ENCODE measurements around the gene PCP2.

Gene PCP2

DNA sequence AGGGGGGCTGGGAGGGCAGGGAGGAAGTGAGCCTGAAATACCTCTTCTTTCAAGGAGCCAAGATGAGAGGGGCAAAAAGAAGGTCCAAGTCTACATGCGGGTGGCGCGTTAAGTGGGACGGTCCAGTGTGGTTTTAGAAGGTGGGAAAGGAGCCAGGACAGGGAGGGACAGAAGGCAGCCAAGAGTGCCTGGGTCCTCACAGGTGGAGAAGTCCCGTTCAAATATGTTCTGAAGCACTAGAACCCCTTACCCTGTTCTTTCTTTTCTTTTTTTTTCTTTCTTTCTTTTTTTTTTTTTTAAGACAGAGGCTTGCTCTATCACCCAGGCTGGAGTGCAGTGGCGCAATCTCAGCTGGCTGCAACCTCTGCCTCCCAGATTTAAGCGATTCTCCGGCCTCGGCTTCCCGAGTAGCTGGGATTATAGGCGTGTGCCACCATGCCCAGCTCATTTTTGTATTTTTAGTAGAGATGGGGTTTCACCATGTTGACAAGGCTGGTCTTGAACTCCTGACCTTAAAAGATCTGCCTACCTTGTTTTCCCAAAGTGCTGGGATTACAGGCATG lies 30.5 kb downstream of the PCP2 start:
- no peak overlapping the region for H3K18ac ChIP-seq (ENCODE audit: low read depth in 1 of 2, low read length in 2 of 2)

DNA sequence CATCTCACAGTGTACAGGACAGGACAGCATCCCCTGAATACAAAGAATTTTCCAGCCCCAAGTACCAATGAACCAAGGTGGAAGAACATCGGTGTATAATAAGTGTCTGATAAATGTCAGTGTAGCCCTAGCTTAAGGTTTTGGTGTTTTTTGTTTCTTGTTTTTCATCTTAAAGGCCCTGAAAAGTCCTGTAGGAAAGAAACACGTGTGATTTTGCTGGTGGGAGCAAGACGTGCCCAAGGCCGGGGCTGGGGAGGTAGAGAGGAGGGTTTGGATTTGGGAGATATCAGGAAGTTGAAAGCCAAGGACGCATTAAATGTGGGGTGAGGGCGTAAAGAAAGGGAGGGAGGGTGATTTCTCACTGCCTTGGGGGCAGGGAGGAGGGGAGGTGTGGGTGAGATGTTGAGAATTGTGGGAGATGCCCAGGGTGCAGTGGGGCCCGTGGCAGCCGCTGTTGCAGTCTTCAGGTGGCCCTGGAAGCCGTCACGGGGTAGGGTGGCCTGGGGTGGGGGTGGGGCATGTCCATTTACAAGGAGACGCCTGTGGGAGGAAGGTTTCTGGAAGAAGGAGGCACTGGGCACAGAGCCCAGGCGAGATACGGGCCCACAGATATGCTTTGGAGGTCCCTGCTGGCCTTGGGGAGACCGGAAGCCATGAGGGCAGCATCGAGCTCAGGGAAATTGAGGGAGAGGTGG lies 31.1 kb downstream of the PCP2 start:
- H3K27me3 ChIP-seq (ENCODE audit: control insufficient read depth in 1 of 2, insufficient read depth in 1 of 2, low read length in 2 of 2): peaks cover 14 to 39% of the 10 kb centered on the region in 2 experiments
- no peak overlapping the region for H3K14ac ChIP-seq (ENCODE audit: low read length in 2 of 2)
- H3K4me3 ChIP-seq (ENCODE audit: insufficient read depth in 1 of 2, low read depth in 1 of 2, low read length in 2 of 2): no peak overlapping the region
- no peak overlapping the region for H3K18ac ChIP-seq (ENCODE audit: low read depth in 1 of 2, low read length in 2 of 2)
- H2BK5ac ChIP-seq (ENCODE audit: low read depth, low read length, poor library complexity, severe bottlenecking): no peak overlapping the region
- no peaks in the 10 kb centered on the region for H3K9me3 ChIP-seq (ENCODE audit: control insufficient read depth, low read length)
- no peak overlapping the region for H3K4me2 ChIP-seq (ENCODE audit: low read length, poor library complexity, severe bottlenecking)
- no peak overlapping the region for H2BK15ac ChIP-seq (ENCODE audit: low read depth, poor library complexity, severe bottlenecking)
- no peaks in the 10 kb centered on the region for H3K4me1 ChIP-seq (ENCODE audit: control insufficient read depth, insufficient read depth, low read depth, low read length)
- no peak overlapping the region for H3K4ac ChIP-seq (ENCODE audit: low read depth in 1 of 2, low read length in 2 of 2)
- no peak overlapping the region for H3K9ac ChIP-seq (ENCODE audit: low read length)
- 65% methylated on average over 15 of the region's 15 CpGs for WGBS
- no peak overlapping the region for H3K27ac ChIP-seq (ENCODE audit: low read length, poor library complexity, severe bottlenecking)
- no peak overlapping the region for H2BK120ac ChIP-seq (ENCODE audit: low read depth, low read length)
- no peak for DNase-seq
- no peak overlapping the region for H4K91ac ChIP-seq (ENCODE audit: low read length)
- no peak overlapping the region for H2AFZ ChIP-seq (ENCODE audit: low read depth, low read length)
- H2AK5ac ChIP-seq (ENCODE audit: low read length, severe bottlenecking): no peak overlapping the region
- H4K8ac ChIP-seq (ENCODE audit: low read length): no peak overlapping the region
- H3K79me1 ChIP-seq (replicated peaks; ENCODE audit: low read length, poor library complexity, severe bottlenecking): no peaks in the 10 kb centered on the region
- H3K23ac ChIP-seq (ENCODE audit: low read length in 2 of 2): no peak overlapping the region
- H3K36me3 ChIP-seq (ENCODE audit: control insufficient read depth in 1 of 2, insufficient read depth in 2 of 2, low read depth in 1 of 2, low read length in 2 of 2): no peaks in the 10 kb centered on the region
- H2BK12ac ChIP-seq (ENCODE audit: low read length in 2 of 2): no peak overlapping the region

More for the DNA sequence above, 30.5 kb downstream of the PCP2 start:
- no peak overlapping the region for H4K8ac ChIP-seq (ENCODE audit: low read length)
- no peak overlapping the region for H4K91ac ChIP-seq (ENCODE audit: low read length)
- no peak overlapping the region for H3K27ac ChIP-seq (ENCODE audit: low read length, poor library complexity, severe bottlenecking)
- H3K9me3 ChIP-seq (ENCODE audit: control insufficient read depth, low read length): no peaks in the 10 kb centered on the region
- no peak overlapping the region for H3K23ac ChIP-seq (ENCODE audit: low read length in 2 of 2)
- no peak overlapping the region for H3K14ac ChIP-seq (ENCODE audit: low read length in 2 of 2)
- H3K4ac ChIP-seq (ENCODE audit: low read depth in 1 of 2, low read length in 2 of 2): no peak overlapping the region
- H2BK5ac ChIP-seq (ENCODE audit: low read depth, low read length, poor library complexity, severe bottlenecking): no peak overlapping the region
- H2AK5ac ChIP-seq (ENCODE audit: low read length, severe bottlenecking): no peak overlapping the region
- H3K4me1 ChIP-seq (ENCODE audit: control insufficient read depth, insufficient read depth, low read depth, low read length): no peaks in the 10 kb centered on the region
- 87% methylated on average over 11 of the region's 11 CpGs for WGBS
- no peaks in the 10 kb centered on the region for H3K79me1 ChIP-seq (replicated peaks; ENCODE audit: low read length, poor library complexity, severe bottlenecking)
- H3K27me3 ChIP-seq (ENCODE audit: control insufficient read depth in 1 of 2, insufficient read depth in 1 of 2, low read length in 2 of 2): peaks cover 8 to 33% of the 10 kb centered on the region in 2 experiments
- no peak overlapping the region for H2BK120ac ChIP-seq (ENCODE audit: low read depth, low read length)
- no peak overlapping the region for H3K9ac ChIP-seq (ENCODE audit: low read length)
- no peak overlapping the region for H2AFZ ChIP-seq (ENCODE audit: low read depth, low read length)
- H2BK15ac ChIP-seq (ENCODE audit: low read depth, poor library complexity, severe bottlenecking): no peak overlapping the region
- DNase-seq: no peak
- H3K4me3 ChIP-seq (ENCODE audit: insufficient read depth in 1 of 2, low read depth in 1 of 2, low read length in 2 of 2): no peak overlapping the region
- H3K36me3 ChIP-seq (ENCODE audit: control insufficient read depth in 1 of 2, insufficient read depth in 2 of 2, low read depth in 1 of 2, low read length in 2 of 2): no peaks in the 10 kb centered on the region
- no peak overlapping the region for H2BK12ac ChIP-seq (ENCODE audit: low read length in 2 of 2)
- H3K4me2 ChIP-seq (ENCODE audit: low read length, poor library complexity, severe bottlenecking): no peak overlapping the region

DNA sequence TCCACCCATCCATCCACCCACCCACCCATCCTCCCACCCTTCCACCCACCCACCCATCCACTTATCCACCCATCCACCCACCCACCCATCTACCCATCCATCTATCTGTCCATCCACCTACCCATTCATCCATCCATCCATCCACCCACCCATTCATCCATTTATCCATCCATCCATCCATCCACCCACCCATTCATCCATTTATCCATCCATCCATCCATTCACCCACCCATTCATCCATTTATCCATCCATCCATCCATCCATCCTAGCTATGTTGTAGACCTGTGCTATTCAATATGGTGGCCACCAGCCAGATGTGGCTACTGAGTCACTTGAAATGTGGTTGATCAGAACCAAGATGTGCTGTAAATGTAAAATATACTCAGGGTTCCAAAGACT lies 32.8 kb downstream of the PCP2 start:
- Histone ChIP-seq H3K79me1 (replicated peaks; ENCODE audit: low read length, poor library complexity, severe bottlenecking) (no peaks in the 10 kb centered on the region), H3K9ac (ENCODE audit: low read length) (no peak overlapping the region)

DNA sequence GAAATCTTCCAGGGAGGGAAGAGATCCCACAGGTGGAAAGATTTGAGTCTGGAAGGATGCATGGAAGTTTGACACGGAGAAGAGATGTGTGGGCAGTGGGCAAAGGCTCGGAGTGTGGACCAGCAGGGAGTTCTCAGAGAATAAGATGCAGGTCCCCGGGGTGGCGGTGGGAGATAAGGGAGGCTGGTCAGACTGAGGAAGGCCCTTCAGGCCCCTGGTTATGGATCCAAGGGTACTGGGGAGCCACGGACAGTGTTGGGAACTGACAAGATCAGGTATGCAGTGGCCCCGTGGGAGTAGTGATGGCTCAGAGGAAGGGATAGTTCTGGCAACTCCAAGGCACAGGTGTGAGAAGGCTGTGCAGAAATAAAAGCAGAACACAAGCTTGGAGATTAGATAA lies 35.3 kb downstream of the PCP2 start:
- Histone ChIP-seq H3K27ac (ENCODE audit: low read length, poor library complexity, severe bottlenecking) (no peak overlapping the region), H2BK12ac (ENCODE audit: low read length in 2 of 2) (no peak overlapping the region), H3K14ac (ENCODE audit: low read length in 2 of 2) (no peak overlapping the region), H3K4me2 (ENCODE audit: low read length, poor library complexity, severe bottlenecking) (no peak overlapping the region), H2AFZ (ENCODE audit: low read depth, low read length) (no peak overlapping the region), H3K9ac (ENCODE audit: low read length) (no peak overlapping the region), H3K4me3 (ENCODE audit: insufficient read depth in 1 of 2, low read depth in 1 of 2, low read length in 2 of 2) (no peak overlapping the region), H2BK5ac (ENCODE audit: low read depth, low read length, poor library complexity, severe bottlenecking) (no peak overlapping the region), H3K9me3 (ENCODE audit: control insufficient read depth, low read length) (no peaks in the 10 kb centered on the region), H2AK5ac (ENCODE audit: low read length, severe bottlenecking) (no peak overlapping the region), H4K8ac (ENCODE audit: low read length) (no peak overlapping the region), H3K23ac (ENCODE audit: low read length in 2 of 2) (no peak overlapping the region), H3K4me1 (ENCODE audit: control insufficient read depth, insufficient read depth, low read depth, low read length) (peaks cover 11% of the 10 kb centered on the region), H2BK15ac (ENCODE audit: low read depth, poor library complexity, severe bottlenecking) (no peak overlapping the region), H3K4ac (ENCODE audit: low read depth in 1 of 2, low read length in 2 of 2) (no peak overlapping the region), H3K27me3 (ENCODE audit: control insufficient read depth in 1 of 2, insufficient read depth in 1 of 2, low read length in 2 of 2) (peaks cover 42 to 55% of the 10 kb centered on the region in 2 experiments), H3K18ac (ENCODE audit: low read depth in 1 of 2, low read length in 2 of 2) (no peak overlapping the region), H4K91ac (ENCODE audit: low read length) (no peak overlapping the region), H3K36me3 (ENCODE audit: control insufficient read depth in 1 of 2, insufficient read depth in 2 of 2, low read depth in 1 of 2, low read length in 2 of 2) (no peaks in the 10 kb centered on the region), H3K79me1 (replicated peaks; ENCODE audit: low read length, poor library complexity, severe bottlenecking) (no peaks in the 10 kb centered on the region), H2BK120ac (ENCODE audit: low read depth, low read length) (no peak overlapping the region)
- 80% methylated on average over 6 of the region's 6 CpGs for WGBS
- DNase-seq: no peak

More for the DNA sequence above, 32.8 kb downstream of the PCP2 start:
- Histone ChIP-seq H4K8ac (ENCODE audit: low read length) (no peak overlapping the region), H4K91ac (ENCODE audit: low read length) (no peak overlapping the region), H2AFZ (ENCODE audit: low read depth, low read length) (no peak overlapping the region), H2BK15ac (ENCODE audit: low read depth, poor library complexity, severe bottlenecking) (no peak overlapping the region), H3K9me3 (ENCODE audit: control insufficient read depth, low read length) (no peaks in the 10 kb centered on the region), H3K4me3 (ENCODE audit: insufficient read depth in 1 of 2, low read depth in 1 of 2, low read length in 2 of 2) (no peak overlapping the region), H3K36me3 (ENCODE audit: control insufficient read depth in 1 of 2, insufficient read depth in 2 of 2, low read depth in 1 of 2, low read length in 2 of 2) (no peaks in the 10 kb centered on the region), H3K27ac (ENCODE audit: low read length, poor library complexity, severe bottlenecking) (no peak overlapping the region), H2BK120ac (ENCODE audit: low read depth, low read length) (no peak overlapping the region), H3K14ac (ENCODE audit: low read length in 2 of 2) (no peak overlapping the region), H2AK5ac (ENCODE audit: low read length, severe bottlenecking) (no peak overlapping the region), H2BK5ac (ENCODE audit: low read depth, low read length, poor library complexity, severe bottlenecking) (no peak overlapping the region), H3K23ac (ENCODE audit: low read length in 2 of 2) (no peak overlapping the region), H3K4me2 (ENCODE audit: low read length, poor library complexity, severe bottlenecking) (no peak overlapping the region), H3K27me3 (ENCODE audit: control insufficient read depth in 1 of 2, insufficient read depth in 1 of 2, low read length in 2 of 2) (peaks cover 25 to 51% of the 10 kb centered on the region in 2 experiments), H2BK12ac (ENCODE audit: low read length in 2 of 2) (no peak overlapping the region), H3K4ac (ENCODE audit: low read depth in 1 of 2, low read length in 2 of 2) (no peak overlapping the region), H3K4me1 (ENCODE audit: control insufficient read depth, insufficient read depth, low read depth, low read length) (peaks cover 7% of the 10 kb centered on the region), H3K18ac (ENCODE audit: low read depth in 1 of 2, low read length in 2 of 2) (no peak overlapping the region)
- DNase-seq: no peak

Measured in mesenchymal stem cell (in vitro differentiated cells and primary cell).